PC-3 (cell line): ENCODE measurements around the gene RYR2. TPM values are rescaled to one million over a fixed set of nuclear protein-coding genes. Genes with fewer than 3 reads are reported as not detected.

ENCODE experiments used
- ATAC-seq: fragments of 200-7000 bp; cut with Tn5 transposase; 2 replicates; pipeline ENCODE4 v1.9.1; 2020; ENCODE audit warnings: mild to moderate bottlenecking, moderate library complexity
- BruUV-seq: library from RNA; stranded (reverse); fragments of 400-500 nt; replicated peaks from 2 replicates; lab custom pipeline; 2021; lab: Mats Ljungman, UMichigan
- CTCF ChIA-PET: fragments of 300-600 bp; sonication (Branson Sonifier 250); formaldehyde crosslinking; loops from one replicate; lab custom pipeline; 2022; ENCODE audit warnings: antibody characterized with exemption; lab: Charles Lee
- POLR2A ChIA-PET: fragments of 300-600 bp; sonication (Branson Sonifier 250); formaldehyde crosslinking; loops from one replicate; lab custom pipeline; 2022; ENCODE audit warnings: antibody characterized with exemption; ENCODE audit not compliant: unreplicated experiment; lab: Charles Lee
- DNase-seq: peaks from one replicate; pipeline ENCODE4 v3.0.0-alpha.2; 2015
- H2AFZ ChIP-seq: fragments of 300-600 bp; sonication (generic); 2 replicates; pipeline ENCODE4 v1.6.0; 2016; ENCODE audit warnings: antibody characterized with exemption, low read length
- H3F3A ChIP-seq: fragments of 300-600 bp; sonication (generic); one replicate; pipeline ENCODE4 v1.6.0; 2017; ENCODE audit warnings: antibody characterized with exemption, low read length, control low read depth, mild to moderate bottlenecking; ENCODE audit not compliant: unreplicated experiment
- H3K27ac ChIP-seq: fragments of 300-600 bp; sonication (generic); 2 replicates; pipeline ENCODE4 v1.5.1; 2016; ENCODE audit warnings: mild to moderate bottlenecking, low read length
- H3K27me3 ChIP-seq: fragments of 300-600 bp; sonication (generic); 2 replicates; pipeline ENCODE4 v1.6.1; 2016; ENCODE audit warnings: low read length, mixed read lengths
- H3K36me3 ChIP-seq: fragments of 300-600 bp; sonication (generic); 2 replicates; pipeline ENCODE4 v1.6.1; 2016; ENCODE audit warnings: low read depth, mixed run types, low read length, mixed read lengths
- H3K4me1 ChIP-seq: fragments of 300-600 bp; sonication (generic); 2 replicates; pipeline ENCODE4 v1.5.1; 2016; ENCODE audit warnings: low read length; ENCODE audit not compliant: insufficient read depth
- H3K4me2 ChIP-seq: fragments of 300-600 bp; sonication (generic); 2 replicates; pipeline ENCODE4 v1.6.0; 2016; ENCODE audit warnings: low read length
- H3K4me3 ChIP-seq: fragments of 300-600 bp; sonication (generic); 2 replicates; pipeline ENCODE4 v1.5.1; 2016; ENCODE audit warnings: mild to moderate bottlenecking, low read length, mixed read lengths
- H3K79me2 ChIP-seq: fragments of 300-600 bp; sonication (generic); 2 replicates; pipeline ENCODE4 v1.6.1; 2017; ENCODE audit warnings: low read length, mixed read lengths
- H3K9ac ChIP-seq: fragments of 300-600 bp; sonication (generic); 2 replicates; pipeline ENCODE4 v1.6.0; 2016; ENCODE audit warnings: mild to moderate bottlenecking, low read length
- H3K9me2 ChIP-seq: fragments of 300-600 bp; sonication (generic); replicated peaks from 2 replicates; pipeline ENCODE4 v1.6.1; 2016; ENCODE audit warnings: mixed run types, low read length, mixed read lengths
- H3K9me3 ChIP-seq: fragments of 300-600 bp; sonication (generic); 2 replicates; pipeline ENCODE4 v1.6.1; 2016; ENCODE audit warnings: low read length, mixed read lengths
- H4K20me1 ChIP-seq: fragments of 300-600 bp; sonication (generic); 2 replicates; pipeline ENCODE4 v1.6.1; 2016; ENCODE audit warnings: low read length, mixed read lengths
- EZH2 ChIP-seq: fragments of 300-600 bp; sonication (generic); IDR thresholded peaks from one replicate; pipeline ENCODE4 v1.6.1; 2017; ENCODE audit warnings: antibody characterized with exemption, mild to moderate bottlenecking, low read length; ENCODE audit not compliant: unreplicated experiment
- EZH2phosphoT487 ChIP-seq: fragments of 300-600 bp; sonication (generic); IDR thresholded peaks from 2 replicates; pipeline ENCODE4 v1.6.1; 2018; ENCODE audit warnings: mild to moderate bottlenecking, antibody characterized with exemption, low read length, borderline replicate concordance
- intact Hi-C: fragments of 100-400 bp; cut with micrococcal nuclease; formaldehyde crosslinking; loops from 2 replicates; pipeline ENCODE4 v1.9.0; 2023
- total RNA-seq: library from RNA; depleted of rRNA; stranded (reverse); fragments of >200 nt; gene quantifications from 2 replicates; pipeline ENCODE4 v1.2.3, GENCODE V29; 2014
- TF ChIP-seq, protein P1 (sequence below): fragments of 300-600 bp; sonication (generic); conservative IDR thresholded peaks from 2 replicates; pipeline ENCODE4 v1.5.1; 2017; ENCODE audit warnings: antibody characterized with exemption, low read depth, mild to moderate bottlenecking, low read length

RYR2 gene
- total RNA-seq, 1 experiment from 2014 or later = not detected

DNA sequence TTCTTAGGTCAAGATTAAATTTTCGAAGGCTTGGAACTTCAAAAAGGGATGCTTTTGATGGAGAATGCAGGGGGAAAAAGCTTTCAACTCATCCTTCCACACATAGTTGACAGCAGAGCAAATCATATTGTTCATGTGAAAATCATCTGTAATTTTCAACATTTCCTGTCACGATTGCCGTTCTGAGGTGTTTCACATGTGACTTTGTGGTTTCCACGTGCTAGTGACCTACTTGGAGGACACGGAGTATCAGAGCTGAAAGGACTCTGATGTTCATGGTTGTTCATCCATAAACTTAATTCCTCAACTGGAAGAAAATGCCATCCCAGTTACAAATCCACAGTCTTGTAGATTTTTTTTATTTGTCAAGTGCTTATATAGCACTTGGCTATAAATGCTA, 769.6 kb downstream of the RYR2 start:
- Histone ChIP-seq H3K4me3 (no peak overlapping the region), H3K27me3 (peaks cover 4% of the 10 kb centered on the region; the same call in 1 of the 2 replicates), H4K20me1 (no peaks in the 10 kb centered on the region), H3K79me2 (no peaks in the 10 kb centered on the region), H3F3A (no peaks in the 10 kb centered on the region), H2AFZ (no peak overlapping the region), H3K4me2 (no peak overlapping the region), H3K27ac (no peak overlapping the region), H3K9me2 (no peaks in the 10 kb centered on the region), H3K4me1 (no peaks in the 10 kb centered on the region), H3K9ac (no peak overlapping the region), H3K9me3 (no peaks in the 10 kb centered on the region), H3K36me3 (no peaks in the 10 kb centered on the region)
- ChIA-PET POLR2A (no interaction called here), CTCF (interaction anchor here (0.6 kb wide), 1 partner anchor 22 kb away, joined by 3 read pairs; no protein-coding TSS in a partner anchor)
- intact Hi-C loops = no loop called here
- DNase-seq (no peak), ATAC-seq (no peak)
- BruUV-seq = no TSS peak
- TF ChIP-seq EZH2 = no peak
- TF ChIP-seq, protein P1, sequence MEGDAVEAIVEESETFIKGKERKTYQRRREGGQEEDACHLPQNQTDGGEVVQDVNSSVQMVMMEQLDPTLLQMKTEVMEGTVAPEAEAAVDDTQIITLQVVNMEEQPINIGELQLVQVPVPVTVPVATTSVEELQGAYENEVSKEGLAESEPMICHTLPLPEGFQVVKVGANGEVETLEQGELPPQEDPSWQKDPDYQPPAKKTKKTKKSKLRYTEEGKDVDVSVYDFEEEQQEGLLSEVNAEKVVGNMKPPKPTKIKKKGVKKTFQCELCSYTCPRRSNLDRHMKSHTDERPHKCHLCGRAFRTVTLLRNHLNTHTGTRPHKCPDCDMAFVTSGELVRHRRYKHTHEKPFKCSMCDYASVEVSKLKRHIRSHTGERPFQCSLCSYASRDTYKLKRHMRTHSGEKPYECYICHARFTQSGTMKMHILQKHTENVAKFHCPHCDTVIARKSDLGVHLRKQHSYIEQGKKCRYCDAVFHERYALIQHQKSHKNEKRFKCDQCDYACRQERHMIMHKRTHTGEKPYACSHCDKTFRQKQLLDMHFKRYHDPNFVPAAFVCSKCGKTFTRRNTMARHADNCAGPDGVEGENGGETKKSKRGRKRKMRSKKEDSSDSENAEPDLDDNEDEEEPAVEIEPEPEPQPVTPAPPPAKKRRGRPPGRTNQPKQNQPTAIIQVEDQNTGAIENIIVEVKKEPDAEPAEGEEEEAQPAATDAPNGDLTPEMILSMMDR = no peak
- TF ChIP-seq EZH2phosphoT487 = no peak

DNA sequence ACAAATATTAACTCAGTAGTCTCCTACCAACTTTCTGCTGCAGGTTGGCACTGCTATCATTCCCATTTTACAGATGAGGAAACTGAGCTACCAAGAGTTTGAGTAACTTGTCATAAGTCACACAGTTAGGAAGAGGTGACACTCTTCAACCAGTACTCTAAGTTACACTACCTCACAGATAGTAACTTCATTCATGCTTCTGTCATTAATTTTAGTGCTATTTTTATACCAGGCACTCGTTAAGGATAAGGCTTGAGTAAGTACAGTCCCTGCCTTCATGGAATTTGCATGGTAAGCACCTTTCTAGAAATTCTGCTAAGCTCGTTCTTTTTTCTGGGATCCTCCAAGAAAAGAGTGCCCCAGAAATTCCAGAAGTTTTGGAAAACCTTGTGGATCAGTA, 770.1 kb downstream of the RYR2 start:
- Histone ChIP-seq H3K4me3 (no peak overlapping the region), H3K27ac (no peak overlapping the region), H3K9me2 (no peaks in the 10 kb centered on the region), H2AFZ (no peak overlapping the region), H4K20me1 (no peaks in the 10 kb centered on the region), H3K4me1 (no peaks in the 10 kb centered on the region), H3K9ac (no peak overlapping the region), H3K36me3 (no peaks in the 10 kb centered on the region), H3K9me3 (no peaks in the 10 kb centered on the region), H3K79me2 (no peaks in the 10 kb centered on the region), H3K27me3 (peaks cover 4% of the 10 kb centered on the region; the same call in 1 of the 2 replicates), H3K4me2 (no peak overlapping the region), H3F3A (no peaks in the 10 kb centered on the region)
- ChIA-PET POLR2A (no interaction called here), CTCF (no interaction called here)
- no peak for ATAC-seq
- BruUV-seq = no TSS peak
- intact Hi-C loops = no loop called here
- no peak for DNase-seq
- TF ChIP-seq EZH2phosphoT487 (no peak), EZH2 (no peak)
- TF ChIP-seq, protein P1 = no peak

DNA sequence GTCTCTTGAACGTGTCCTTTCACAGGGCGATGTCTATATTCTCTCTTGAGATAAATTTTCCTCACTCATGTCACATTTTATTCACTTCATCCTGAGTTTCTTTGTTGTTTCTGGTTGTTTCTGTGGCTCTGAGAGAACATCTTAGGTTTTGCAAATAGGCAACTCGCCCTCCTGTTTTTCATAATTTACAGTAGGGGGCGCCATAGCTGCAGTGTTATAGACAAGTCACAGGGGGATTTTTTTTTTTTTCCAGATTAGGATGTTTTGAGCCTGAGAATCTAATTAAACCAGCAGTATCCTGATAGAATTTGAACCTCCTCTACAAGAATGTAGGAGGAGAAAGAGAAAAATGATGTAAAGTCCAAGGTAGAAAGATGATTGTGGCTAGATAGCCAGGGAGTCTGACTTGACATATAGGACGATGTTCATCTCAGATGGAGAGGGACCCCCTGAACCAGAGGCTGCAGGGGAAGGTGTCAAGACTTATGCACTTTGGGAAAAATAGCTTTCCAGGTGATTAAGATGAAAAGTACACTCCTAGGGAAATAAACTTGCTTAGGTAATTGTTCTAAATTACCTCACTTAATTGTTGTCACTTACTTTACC, 772.4 kb downstream of the RYR2 start:
- H3K4me1 ChIP-seq = no peaks in the 10 kb centered on the region
- CTCF ChIA-PET = no interaction called here

More for the DNA sequence above, 772.4 kb downstream of the RYR2 start:
- H3K36me3 ChIP-seq = no peaks in the 10 kb centered on the region
- no peak overlapping the region for H2AFZ ChIP-seq
- H3K9ac ChIP-seq = no peak overlapping the region
- no peak overlapping the region for H3K27ac ChIP-seq
- DNase-seq (peak; percentile 44), ATAC-seq (no peak)
- no peaks in the 10 kb centered on the region for H3K79me2 ChIP-seq
- H3K4me3 ChIP-seq = no peak overlapping the region
- no peaks in the 10 kb centered on the region for H4K20me1 ChIP-seq
- no TSS peak for BruUV-seq
- H3K9me2 ChIP-seq = no peaks in the 10 kb centered on the region
- no peaks in the 10 kb centered on the region for H3F3A ChIP-seq
- intact Hi-C loops = no loop called here
- POLR2A ChIA-PET = no interaction called here
- H3K9me3 ChIP-seq = no peaks in the 10 kb centered on the region
- TF ChIP-seq, protein P1 = peak; percentile 77
- TF ChIP-seq EZH2 (no peak), EZH2phosphoT487 (no peak)
- no peak overlapping the region for H3K4me2 ChIP-seq
- H3K27me3 ChIP-seq = no peaks in the 10 kb centered on the region
